Astrocyte (in vitro differentiated cells and primary cell): ENCODE measurements around the gene SCAMP1. TPM values are rescaled to one million over a fixed set of nuclear protein-coding genes. Genes with fewer than 3 reads are reported as not detected.

ENCODE experiments used
- DNase-seq: peaks from one replicate; pipeline ENCODE4 v3.0.0-alpha.2; 2010; ENCODE audit warnings: low read depth
- FAIRE-seq: peaks from 2 replicates; lab custom pipeline; 2011; peaks lifted over from hg19 to GRCh38; lab: Jason Lieb, UNC
- H2AFZ ChIP-seq: 2 replicates; pipeline ENCODE4 v1.6.0; 2012; ENCODE audit warnings: low read depth, low read length, inconsistent platforms
- H3K27ac ChIP-seq: 2 replicates; pipeline ENCODE4 v1.5.1; 2011; ENCODE audit warnings: low read depth, low read length, inconsistent platforms
- H3K27me3 ChIP-seq: 2 replicates; pipeline ENCODE4 v1.6.0; 2011; ENCODE audit warnings: low read length, inconsistent platforms; ENCODE audit not compliant: insufficient read depth
- H3K36me3 ChIP-seq: 2 replicates; pipeline ENCODE4 v1.5.1; 2011; ENCODE audit warnings: low read length, inconsistent platforms; ENCODE audit not compliant: insufficient read depth
- H3K4me1 ChIP-seq: 2 replicates; pipeline ENCODE4 v1.5.1; 2011; ENCODE audit warnings: low read length, inconsistent platforms; ENCODE audit not compliant: insufficient read depth
- H3K4me2 ChIP-seq: 2 replicates; pipeline ENCODE4 v1.6.0; 2012; ENCODE audit warnings: low read length, inconsistent platforms
- H3K4me3 ChIP-seq: 2 replicates; pipeline ENCODE4 v1.5.1; 2011; ENCODE audit warnings: low read depth, mild to moderate bottlenecking, low read length, inconsistent platforms; ENCODE audit not compliant: insufficient read depth
- H3K79me2 ChIP-seq: 2 replicates; pipeline ENCODE4 v1.6.0; 2012; ENCODE audit warnings: mild to moderate bottlenecking, low read length, inconsistent platforms; ENCODE audit not compliant: insufficient read depth
- H3K9ac ChIP-seq: 2 replicates; pipeline ENCODE4 v1.6.0; 2012; ENCODE audit warnings: mild to moderate bottlenecking, low read length, inconsistent platforms
- H3K9me3 ChIP-seq: 2 replicates; pipeline ENCODE4 v1.5.1; 2012; ENCODE audit warnings: low read depth, mild to moderate bottlenecking, low read length, inconsistent platforms; ENCODE audit not compliant: insufficient read depth
- H4K20me1 ChIP-seq: 2 replicates; pipeline ENCODE4 v1.6.0; 2012; ENCODE audit warnings: low read length, inconsistent platforms; ENCODE audit not compliant: insufficient read depth
- H3K27ac Mint-ChIP-seq: one replicate; pipeline ENCODE4 v1.8.0; 2021; ENCODE audit warnings: mild to moderate bottlenecking, mixed read lengths; ENCODE audit not compliant: unreplicated experiment
- H3K27me3 Mint-ChIP-seq: one replicate; pipeline ENCODE4 v1.8.0; 2021; ENCODE audit warnings: low read depth, mixed read lengths; ENCODE audit not compliant: unreplicated experiment
- H3K36me3 Mint-ChIP-seq: one replicate; pipeline ENCODE4 v1.8.0; 2021; ENCODE audit warnings: low read depth, mixed read lengths; ENCODE audit not compliant: unreplicated experiment
- H3K4me1 Mint-ChIP-seq: one replicate; pipeline ENCODE4 v1.8.0; 2021; ENCODE audit warnings: low read depth, mixed read lengths; ENCODE audit not compliant: unreplicated experiment
- H3K4me3 Mint-ChIP-seq: one replicate; pipeline ENCODE4 v1.8.0; 2021; ENCODE audit warnings: mild to moderate bottlenecking, moderate library complexity, mixed read lengths; ENCODE audit not compliant: unreplicated experiment
- H3K9me3 Mint-ChIP-seq: one replicate; pipeline ENCODE4 v1.8.0; 2021; ENCODE audit warnings: mild to moderate bottlenecking, mixed read lengths; ENCODE audit not compliant: unreplicated experiment
- EZH2 ChIP-seq: IDR thresholded peaks from 2 replicates; pipeline ENCODE4 v1.6.1; 2012; ENCODE audit warnings: mild to moderate bottlenecking, low read length, inconsistent platforms; ENCODE audit not compliant: insufficient read depth
- total RNA-seq: library from RNA; stranded (reverse); gene quantifications from 2 replicates; pipeline ENCODE4 v1.2.1, GENCODE V29; 2021
- TF ChIP-seq, protein P1 (sequence below): IDR thresholded peaks from 2 replicates; pipeline ENCODE4 v1.5.1; 2011; ENCODE audit warnings: low read depth, mild to moderate bottlenecking, inconsistent platforms, low read length, moderate library complexity; ENCODE audit not compliant: insufficient read depth

Gene SCAMP1
- total RNA-seq, 1 donor from 2014 or later = 52.6 TPM

DNA sequence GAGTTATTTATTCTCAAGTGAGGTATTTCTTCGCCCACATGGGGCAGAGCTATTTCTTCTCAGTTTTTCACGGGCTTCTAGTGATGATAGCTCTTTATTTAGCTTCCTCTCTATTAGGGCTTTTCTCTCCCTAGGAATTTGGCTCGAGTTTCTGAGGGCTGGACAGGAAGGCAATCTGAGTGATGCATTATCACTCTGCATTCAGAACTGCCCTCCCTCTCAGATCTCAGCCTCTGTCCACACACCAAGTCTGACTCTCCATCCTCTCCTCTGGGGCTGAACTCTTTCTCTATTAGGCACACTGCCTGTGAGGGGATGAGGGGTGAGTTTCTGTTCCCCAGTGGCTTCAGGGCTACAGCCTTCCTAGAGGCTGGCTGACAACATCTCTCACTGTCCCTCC lies 14.9 kb upstream of the SCAMP1 start:
- H3K27me3 Mint-ChIP-seq = peaks cover 2% of the 10 kb centered on the region
- H3K9ac ChIP-seq = no peak overlapping the region

DNA sequence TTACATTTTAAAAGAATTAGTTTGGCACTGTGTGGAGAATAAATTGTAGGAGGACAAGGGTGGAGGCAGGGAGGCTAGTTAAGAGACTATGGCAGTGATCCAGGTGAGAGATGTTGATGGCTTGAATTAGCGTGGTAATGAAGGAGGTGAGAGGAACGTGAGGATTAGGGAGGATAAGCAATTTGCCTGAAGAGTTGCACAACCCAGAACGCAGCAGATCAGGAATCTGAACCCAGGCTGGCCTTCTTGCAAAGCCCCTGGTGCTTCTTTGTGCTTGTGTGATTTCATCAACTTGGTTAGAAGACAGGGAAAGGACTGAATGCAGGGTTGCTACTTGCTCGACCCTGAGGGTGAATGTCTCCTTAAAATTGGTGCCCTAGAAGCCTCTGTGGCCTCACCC lies 6.9 kb upstream of the SCAMP1 start:
- Histone ChIP-seq H3K27me3 (no peaks in the 10 kb centered on the region), H3K9me3 (no peaks in the 10 kb centered on the region), H3K79me2 (peaks cover 2% of the 10 kb centered on the region), H3K36me3 (no peaks in the 10 kb centered on the region), H3K4me1 (no peaks in the 10 kb centered on the region), H3K4me2 (no peak overlapping the region), H3K27ac (no peak overlapping the region), H2AFZ (no peak overlapping the region), H4K20me1 (no peaks in the 10 kb centered on the region), H3K4me3 (no peak overlapping the region), H3K9ac (no peak overlapping the region)
- Mint-ChIP-seq H3K4me3 (no peak overlapping the region), H3K27me3 (peaks cover under 1% of the 10 kb centered on the region), H3K9me3 (no peaks in the 10 kb centered on the region), H3K36me3 (peaks cover 7% of the 10 kb centered on the region), H3K27ac (no peak overlapping the region), H3K4me1 (peaks cover 2% of the 10 kb centered on the region)
- FAIRE-seq (no peak), DNase-seq (no peak)
- TF ChIP-seq, protein P1, sequence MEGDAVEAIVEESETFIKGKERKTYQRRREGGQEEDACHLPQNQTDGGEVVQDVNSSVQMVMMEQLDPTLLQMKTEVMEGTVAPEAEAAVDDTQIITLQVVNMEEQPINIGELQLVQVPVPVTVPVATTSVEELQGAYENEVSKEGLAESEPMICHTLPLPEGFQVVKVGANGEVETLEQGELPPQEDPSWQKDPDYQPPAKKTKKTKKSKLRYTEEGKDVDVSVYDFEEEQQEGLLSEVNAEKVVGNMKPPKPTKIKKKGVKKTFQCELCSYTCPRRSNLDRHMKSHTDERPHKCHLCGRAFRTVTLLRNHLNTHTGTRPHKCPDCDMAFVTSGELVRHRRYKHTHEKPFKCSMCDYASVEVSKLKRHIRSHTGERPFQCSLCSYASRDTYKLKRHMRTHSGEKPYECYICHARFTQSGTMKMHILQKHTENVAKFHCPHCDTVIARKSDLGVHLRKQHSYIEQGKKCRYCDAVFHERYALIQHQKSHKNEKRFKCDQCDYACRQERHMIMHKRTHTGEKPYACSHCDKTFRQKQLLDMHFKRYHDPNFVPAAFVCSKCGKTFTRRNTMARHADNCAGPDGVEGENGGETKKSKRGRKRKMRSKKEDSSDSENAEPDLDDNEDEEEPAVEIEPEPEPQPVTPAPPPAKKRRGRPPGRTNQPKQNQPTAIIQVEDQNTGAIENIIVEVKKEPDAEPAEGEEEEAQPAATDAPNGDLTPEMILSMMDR = no peak

More for the DNA sequence above, 14.9 kb upstream of the SCAMP1 start:
- Histone ChIP-seq H3K4me3 (no peak overlapping the region), H3K4me2 (peak overlapping the region; percentile 17), H3K9me3 (no peaks in the 10 kb centered on the region), H3K79me2 (no peaks in the 10 kb centered on the region), H3K36me3 (no peaks in the 10 kb centered on the region), H3K27ac (no peak overlapping the region), H3K27me3 (no peaks in the 10 kb centered on the region), H3K4me1 (peaks cover 6% of the 10 kb centered on the region), H2AFZ (peak overlapping the region; percentile 72), H4K20me1 (no peaks in the 10 kb centered on the region)
- H3K36me3 Mint-ChIP-seq = no peaks in the 10 kb centered on the region
- H3K9me3 Mint-ChIP-seq = no peaks in the 10 kb centered on the region
- DNase-seq (peak; percentile 44), FAIRE-seq (no peak)
- TF ChIP-seq, protein P1 = no peak
- no peak for TF ChIP-seq EZH2
- H3K4me3 Mint-ChIP-seq = no peak overlapping the region
- peaks cover 11% of the 10 kb centered on the region for H3K4me1 Mint-ChIP-seq
- peak overlapping the region; percentile 80 for H3K27ac Mint-ChIP-seq

DNA sequence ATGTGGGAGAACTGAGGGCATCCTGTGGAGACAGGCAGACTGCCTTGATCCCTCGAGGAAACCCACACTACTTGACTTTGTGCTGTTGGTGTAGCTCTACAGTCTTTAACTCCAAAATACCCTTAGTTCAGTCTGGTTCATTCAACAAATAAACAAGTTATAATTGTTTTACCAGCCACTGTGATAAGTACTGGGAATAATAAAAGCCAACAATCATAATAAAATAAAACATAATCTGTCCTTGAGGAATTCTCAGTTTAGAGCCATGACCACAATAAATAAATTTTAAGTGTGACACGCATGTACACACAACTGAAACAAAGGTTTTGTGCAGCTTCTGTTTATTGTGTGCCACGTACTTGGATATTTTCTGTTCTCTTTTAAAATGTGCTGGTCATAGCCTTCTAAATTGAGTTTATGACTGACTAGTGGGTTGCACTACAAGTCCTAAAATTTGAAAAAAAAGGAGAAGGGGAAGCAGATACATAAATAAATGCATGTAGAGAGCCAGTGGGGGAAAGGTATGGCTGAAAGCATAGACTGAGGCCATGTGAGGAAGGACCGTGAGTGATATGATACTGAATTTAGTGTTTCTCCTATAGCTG lies 6.2 kb upstream of the SCAMP1 start:
- H3K36me3 Mint-ChIP-seq = peaks cover 10% of the 10 kb centered on the region
- TF ChIP-seq, protein P1 = no peak
- TF ChIP-seq EZH2 = no peak
- no peaks in the 10 kb centered on the region for H4K20me1 ChIP-seq
- no peak overlapping the region for H3K27ac ChIP-seq
- no peak overlapping the region for H3K9ac ChIP-seq
- peaks cover 8% of the 10 kb centered on the region for H3K4me1 Mint-ChIP-seq
- no peak for FAIRE-seq
- H3K36me3 ChIP-seq = no peaks in the 10 kb centered on the region
- H2AFZ ChIP-seq = no peak overlapping the region
- H3K4me2 ChIP-seq = no peak overlapping the region
- H3K9me3 ChIP-seq = no peaks in the 10 kb centered on the region
- H3K4me3 Mint-ChIP-seq = no peak overlapping the region
- H3K27me3 Mint-ChIP-seq = no peaks in the 10 kb centered on the region
- no peaks in the 10 kb centered on the region for H3K9me3 Mint-ChIP-seq
- H3K4me1 ChIP-seq = no peaks in the 10 kb centered on the region
- H3K4me3 ChIP-seq = no peak overlapping the region
- DNase-seq = no peak
- H3K27me3 ChIP-seq = no peaks in the 10 kb centered on the region
- no peak overlapping the region for H3K27ac Mint-ChIP-seq
- H3K79me2 ChIP-seq = peaks cover 9% of the 10 kb centered on the region
